ENCODE results near the gene WBP1. TPM values are rescaled to one million over a fixed set of nuclear protein-coding genes. Genes with fewer than 3 reads are reported as not detected.

Gene WBP1
- total RNA-seq, 1 experiment from 2014 or later, result 54.8 TPM

- H3K27ac Mint-ChIP-seq (ENCODE audit: unreplicated experiment), result no peak overlapping the region
- DNase-seq, result no peak
- peaks cover 16% of the 10 kb centered on the region for H3K4me1 Mint-ChIP-seq (ENCODE audit: low read depth, unreplicated experiment)
- CTCF ChIA-PET, result no interaction called here
- no peak overlapping the region for H3K4me3 Mint-ChIP-seq (ENCODE audit: unreplicated experiment)
- BruUV-seq (replicated peaks), result no TSS peak
- TF ChIP-seq, protein P1, sequence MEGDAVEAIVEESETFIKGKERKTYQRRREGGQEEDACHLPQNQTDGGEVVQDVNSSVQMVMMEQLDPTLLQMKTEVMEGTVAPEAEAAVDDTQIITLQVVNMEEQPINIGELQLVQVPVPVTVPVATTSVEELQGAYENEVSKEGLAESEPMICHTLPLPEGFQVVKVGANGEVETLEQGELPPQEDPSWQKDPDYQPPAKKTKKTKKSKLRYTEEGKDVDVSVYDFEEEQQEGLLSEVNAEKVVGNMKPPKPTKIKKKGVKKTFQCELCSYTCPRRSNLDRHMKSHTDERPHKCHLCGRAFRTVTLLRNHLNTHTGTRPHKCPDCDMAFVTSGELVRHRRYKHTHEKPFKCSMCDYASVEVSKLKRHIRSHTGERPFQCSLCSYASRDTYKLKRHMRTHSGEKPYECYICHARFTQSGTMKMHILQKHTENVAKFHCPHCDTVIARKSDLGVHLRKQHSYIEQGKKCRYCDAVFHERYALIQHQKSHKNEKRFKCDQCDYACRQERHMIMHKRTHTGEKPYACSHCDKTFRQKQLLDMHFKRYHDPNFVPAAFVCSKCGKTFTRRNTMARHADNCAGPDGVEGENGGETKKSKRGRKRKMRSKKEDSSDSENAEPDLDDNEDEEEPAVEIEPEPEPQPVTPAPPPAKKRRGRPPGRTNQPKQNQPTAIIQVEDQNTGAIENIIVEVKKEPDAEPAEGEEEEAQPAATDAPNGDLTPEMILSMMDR (IDR thresholded peaks at IDR 0.05; ENCODE audit: insufficient read depth in 1 of 2, low read depth in 1 of 2, low read length in 1 of 2, severe bottlenecking in 1 of 2, unreplicated experiment in 1 of 2), result no peak
- H3K36me3 Mint-ChIP-seq (ENCODE audit: insufficient read depth, unreplicated experiment), result peaks cover 32% of the 10 kb centered on the region
- POLR2A ChIA-PET, result no interaction called here
- intact Hi-C loops (cut with micrococcal nuclease; ENCODE audit: unreplicated experiment), result no loop called here
- H3K27me3 Mint-ChIP-seq (ENCODE audit: insufficient read depth, unreplicated experiment), result no peaks in the 10 kb centered on the region
- H3K9me3 ChIP-seq, result no peaks in the 10 kb centered on the region
- H3K36me3 ChIP-seq (ENCODE audit: control insufficient read depth, insufficient read depth, low read length), result no peaks in the 10 kb centered on the region; the same call in none of the 2 replicates
- H3K27me3 ChIP-seq (replicated peaks; ENCODE audit: control insufficient read depth, insufficient read depth, low read length), result no peaks in the 10 kb centered on the region
- H3K9me3 Mint-ChIP-seq (ENCODE audit: unreplicated experiment), result no peaks in the 10 kb centered on the region
- no peak overlapping the region for H3K4me3 ChIP-seq (ENCODE audit: low read depth, low read length)
- H3K4me1 ChIP-seq, result peaks cover 29% of the 10 kb centered on the region
These were observed 13.5 kb upstream of the WBP1 start for GRCh38 chr2:74444498-74445318.

DNA sequence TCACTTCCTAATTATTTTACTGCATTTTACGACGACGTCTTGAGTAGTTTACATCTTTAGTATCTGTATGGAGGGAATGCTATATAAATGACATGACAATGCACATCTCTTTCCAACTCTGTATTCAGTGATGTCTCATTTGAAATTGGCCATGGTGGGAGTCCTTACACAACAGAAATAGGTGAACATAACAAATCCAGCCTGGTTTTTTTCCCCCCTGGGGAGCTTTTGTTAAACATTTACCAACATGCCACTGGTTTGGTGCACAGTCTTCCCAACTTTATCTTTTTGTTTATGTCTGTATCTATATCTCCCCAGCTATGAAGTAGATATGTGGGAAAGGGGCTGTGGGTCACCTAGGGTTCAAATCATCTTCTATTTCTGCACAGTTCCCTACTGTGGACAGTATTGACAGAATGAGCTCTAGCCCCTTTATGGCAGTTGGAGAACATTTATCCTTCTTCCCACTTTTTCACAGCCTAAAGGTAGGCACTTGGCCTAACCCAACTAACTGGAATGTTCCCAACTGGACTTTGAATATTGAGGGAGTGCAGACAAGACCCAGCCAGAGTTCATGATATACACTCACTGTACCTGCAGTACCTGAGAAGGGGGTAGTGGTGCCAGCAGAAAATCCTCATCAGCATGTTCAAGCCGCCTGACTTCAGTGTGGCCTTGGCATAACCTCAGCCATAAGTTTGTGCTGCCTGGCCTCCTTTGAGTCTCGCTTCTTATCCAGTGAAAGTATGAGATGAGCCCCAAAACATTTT lies 10.8 kb upstream of the WBP1 start:
- Mint-ChIP-seq H3K4me3 (ENCODE audit: unreplicated experiment) (no peak overlapping the region), H3K36me3 (ENCODE audit: insufficient read depth, unreplicated experiment) (peaks cover 9% of the 10 kb centered on the region), H3K4me1 (ENCODE audit: low read depth, unreplicated experiment) (peaks cover 31% of the 10 kb centered on the region), H3K27ac (ENCODE audit: unreplicated experiment) (no peak overlapping the region), H3K9me3 (ENCODE audit: unreplicated experiment) (no peaks in the 10 kb centered on the region), H3K27me3 (ENCODE audit: insufficient read depth, unreplicated experiment) (no peaks in the 10 kb centered on the region)
- intact Hi-C loops (cut with micrococcal nuclease; ENCODE audit: unreplicated experiment), result no loop called here
- no TSS peak for BruUV-seq (replicated peaks)
- H3K9me3 ChIP-seq, result no peaks in the 10 kb centered on the region
- H3K36me3 ChIP-seq (ENCODE audit: control insufficient read depth, insufficient read depth, low read length), result no peaks in the 10 kb centered on the region
- TF ChIP-seq, protein P1 (IDR thresholded peaks at IDR 0.05; ENCODE audit: insufficient read depth in 1 of 2, low read depth in 1 of 2, low read length in 1 of 2, severe bottlenecking in 1 of 2, unreplicated experiment in 1 of 2), result no peak
- CTCF ChIA-PET, result no interaction called here
- no peaks in the 10 kb centered on the region for H3K27me3 ChIP-seq (replicated peaks; ENCODE audit: control insufficient read depth, insufficient read depth, low read length)
- DNase-seq, result no peak
- peaks cover 43% of the 10 kb centered on the region for H3K4me1 ChIP-seq
- POLR2A ChIA-PET, result no interaction called here
- no peak overlapping the region for H3K4me3 ChIP-seq (ENCODE audit: low read depth, low read length)

GRCh38 chr2:74448771-74449170 lies 9.5 kb upstream of the WBP1 start:
- Mint-ChIP-seq H3K27me3 (ENCODE audit: insufficient read depth, unreplicated experiment) (no peaks in the 10 kb centered on the region), H3K4me3 (ENCODE audit: unreplicated experiment) (no peak overlapping the region), H3K27ac (ENCODE audit: unreplicated experiment) (no peak overlapping the region), H3K4me1 (ENCODE audit: low read depth, unreplicated experiment) (peaks cover 38% of the 10 kb centered on the region), H3K36me3 (ENCODE audit: insufficient read depth, unreplicated experiment) (peaks cover 7% of the 10 kb centered on the region), H3K9me3 (ENCODE audit: unreplicated experiment) (no peaks in the 10 kb centered on the region)
- no peak overlapping the region for H3K4me3 ChIP-seq (ENCODE audit: low read depth, low read length)
- DNase-seq, result no peak
- ChIA-PET CTCF (no interaction called here), POLR2A (no interaction called here)
- BruUV-seq (replicated peaks), result no TSS peak
- no peaks in the 10 kb centered on the region for H3K9me3 ChIP-seq
- H3K27me3 ChIP-seq (replicated peaks; ENCODE audit: control insufficient read depth, insufficient read depth, low read length), result no peaks in the 10 kb centered on the region
- no peaks in the 10 kb centered on the region for H3K36me3 ChIP-seq (ENCODE audit: control insufficient read depth, insufficient read depth, low read length)
- TF ChIP-seq, protein P1 (IDR thresholded peaks at IDR 0.05; ENCODE audit: insufficient read depth in 1 of 2, low read depth in 1 of 2, low read length in 1 of 2, severe bottlenecking in 1 of 2, unreplicated experiment in 1 of 2), result no peak
- intact Hi-C loops (cut with micrococcal nuclease; ENCODE audit: unreplicated experiment), result no loop called here
- H3K4me1 ChIP-seq, result peaks cover 41% of the 10 kb centered on the region

All from Caco-2 (cell line).